SK-N-SH treated with all-trans-retinoic acid at 6 μM for 48 hours (cell line): ENCODE results near the gene PTH1R.
A peak's percentile ranks its signal among the peaks of the same experiment; 100 is the strongest.

Source experiments
- ATAC-seq: fragments of 200-7000 bp; cut with Tn5 transposase; 3 replicates; pipeline ENCODE4 v1.9.1; 2020; ENCODE audit warnings: mild to moderate bottlenecking, moderate library complexity
- ARNTL ChIP-seq: fragments of 450-650 bp; formaldehyde crosslinking; IDR thresholded peaks from 2 replicates; pipeline ENCODE4 v1.5.0; 2020; ENCODE audit warnings: low read depth, mild to moderate bottlenecking, moderate library complexity, borderline replicate concordance
- BACH2 ChIP-seq: fragments of 250-450 bp; sonication (Bioruptor Pico); IDR thresholded peaks from 2 replicates; pipeline ENCODE4 v1.9.0; 2021; ENCODE audit warnings: mild to moderate bottlenecking, borderline replicate concordance
- CSDC2 ChIP-seq: fragments of 250-450 bp; sonication (Bioruptor Pico); IDR thresholded peaks from 2 replicates; pipeline ENCODE4 v1.5.0; 2020; ENCODE audit warnings: mild to moderate bottlenecking, moderate library complexity
- CSRNP3 ChIP-seq: fragments of 250-450 bp; sonication (Bioruptor Pico); IDR thresholded peaks from 2 replicates; pipeline ENCODE4 v1.5.1; 2021; ENCODE audit warnings: mild to moderate bottlenecking, moderate library complexity
- ESRRG ChIP-seq: fragments of 250-450 bp; sonication (Bioruptor Pico); IDR thresholded peaks from 2 replicates; pipeline ENCODE4 v1.6.1; 2021; ENCODE audit warnings: mild to moderate bottlenecking
- GLIS3 ChIP-seq: fragments of 250-450 bp; sonication (Bioruptor Pico); IDR thresholded peaks from 2 replicates; pipeline ENCODE4 v1.5.0; 2020; ENCODE audit warnings: mild to moderate bottlenecking, moderate library complexity
- ISL1 ChIP-seq: fragments of 250-450 bp; sonication (Bioruptor Pico); IDR thresholded peaks from 2 replicates; pipeline ENCODE4 v2.1.2; 2022; ENCODE audit warnings: mild to moderate bottlenecking, moderate library complexity
- OSR1 ChIP-seq: fragments of 250-450 bp; sonication (Bioruptor Pico); IDR thresholded peaks from 2 replicates; pipeline ENCODE4 v1.8.0; 2022; ENCODE audit warnings: moderate library complexity, mild to moderate bottlenecking, inconsistent platforms
- PPARA ChIP-seq: fragments of 250-450 bp; sonication (Bioruptor Pico); IDR thresholded peaks from 2 replicates; pipeline ENCODE4 v1.5.0; 2020; ENCODE audit warnings: mild to moderate bottlenecking, borderline replicate concordance
- RARB ChIP-seq: fragments of 250-450 bp; sonication (Bioruptor Pico); IDR thresholded peaks from 2 replicates; pipeline ENCODE4 v1.8.0; 2021; ENCODE audit warnings: mild to moderate bottlenecking, moderate library complexity
- SNAI2 ChIP-seq: fragments of 250-450 bp; sonication (Bioruptor Pico); IDR thresholded peaks from 2 replicates; pipeline ENCODE4 v1.5.0; 2020; ENCODE audit warnings: mild to moderate bottlenecking, moderate library complexity
- TCF4 ChIP-seq: fragments of 250-450 bp; sonication (Bioruptor Pico); IDR thresholded peaks from 2 replicates; pipeline ENCODE4 v1.8.0; 2021; ENCODE audit warnings: mild to moderate bottlenecking, moderate library complexity, borderline replicate concordance
- TOX ChIP-seq: fragments of 250-450 bp; sonication (Bioruptor Pico); IDR thresholded peaks from 2 replicates; pipeline ENCODE4 v1.8.0; 2021; ENCODE audit warnings: mild to moderate bottlenecking, moderate library complexity, borderline replicate concordance
- TSHZ2 ChIP-seq: fragments of 250-450 bp; sonication (Bioruptor Pico); IDR thresholded peaks from 2 replicates; pipeline ENCODE4 v1.5.0; 2020; ENCODE audit warnings: mild to moderate bottlenecking, moderate library complexity
- ZC3H10 ChIP-seq: fragments of 250-450 bp; sonication (Bioruptor Pico); IDR thresholded peaks from 2 replicates; pipeline ENCODE4 v1.5.1; 2021; ENCODE audit warnings: mild to moderate bottlenecking, moderate library complexity
- ZFP3 ChIP-seq: fragments of 250-450 bp; sonication (Bioruptor Pico); IDR thresholded peaks from 2 replicates; pipeline ENCODE4 v1.5.0; 2020; ENCODE audit warnings: mild to moderate bottlenecking, moderate library complexity
- ZFP30 ChIP-seq: fragments of 450-650 bp; formaldehyde crosslinking; IDR thresholded peaks from 2 replicates; pipeline ENCODE4 v1.5.0; 2022; ENCODE audit warnings: mild to moderate bottlenecking, moderate library complexity
- ZNF565 ChIP-seq: fragments of 450-650 bp; formaldehyde crosslinking; conservative IDR thresholded peaks from 2 replicates; pipeline ENCODE4 v1.5.0; 2020; ENCODE audit warnings: low read depth, mild to moderate bottlenecking, moderate library complexity
- ZNF70 ChIP-seq: fragments of 450-650 bp; formaldehyde crosslinking; IDR thresholded peaks from 2 replicates; pipeline ENCODE4 v1.5.0; 2020; ENCODE audit warnings: mild to moderate bottlenecking, moderate library complexity
- ZNF8 ChIP-seq: fragments of 450-650 bp; formaldehyde crosslinking; IDR thresholded peaks from 2 replicates; pipeline ENCODE4 v1.5.0; 2020; ENCODE audit warnings: mild to moderate bottlenecking, moderate library complexity
- TF ChIP-seq, protein P1 (sequence below): fragments of 250-450 bp; sonication (Bioruptor Pico); IDR thresholded peaks from 2 replicates; pipeline ENCODE4 v1.5.1; 2020; ENCODE audit warnings: low read depth, mild to moderate bottlenecking, moderate library complexity
- TF ChIP-seq, protein P2 (sequence below): fragments of 250-450 bp; sonication (Bioruptor Pico); IDR thresholded peaks from 2 replicates; pipeline ENCODE4 v1.8.0; 2020; ENCODE audit warnings: mild to moderate bottlenecking, moderate library complexity, borderline replicate concordance

Gene PTH1R

DNA sequence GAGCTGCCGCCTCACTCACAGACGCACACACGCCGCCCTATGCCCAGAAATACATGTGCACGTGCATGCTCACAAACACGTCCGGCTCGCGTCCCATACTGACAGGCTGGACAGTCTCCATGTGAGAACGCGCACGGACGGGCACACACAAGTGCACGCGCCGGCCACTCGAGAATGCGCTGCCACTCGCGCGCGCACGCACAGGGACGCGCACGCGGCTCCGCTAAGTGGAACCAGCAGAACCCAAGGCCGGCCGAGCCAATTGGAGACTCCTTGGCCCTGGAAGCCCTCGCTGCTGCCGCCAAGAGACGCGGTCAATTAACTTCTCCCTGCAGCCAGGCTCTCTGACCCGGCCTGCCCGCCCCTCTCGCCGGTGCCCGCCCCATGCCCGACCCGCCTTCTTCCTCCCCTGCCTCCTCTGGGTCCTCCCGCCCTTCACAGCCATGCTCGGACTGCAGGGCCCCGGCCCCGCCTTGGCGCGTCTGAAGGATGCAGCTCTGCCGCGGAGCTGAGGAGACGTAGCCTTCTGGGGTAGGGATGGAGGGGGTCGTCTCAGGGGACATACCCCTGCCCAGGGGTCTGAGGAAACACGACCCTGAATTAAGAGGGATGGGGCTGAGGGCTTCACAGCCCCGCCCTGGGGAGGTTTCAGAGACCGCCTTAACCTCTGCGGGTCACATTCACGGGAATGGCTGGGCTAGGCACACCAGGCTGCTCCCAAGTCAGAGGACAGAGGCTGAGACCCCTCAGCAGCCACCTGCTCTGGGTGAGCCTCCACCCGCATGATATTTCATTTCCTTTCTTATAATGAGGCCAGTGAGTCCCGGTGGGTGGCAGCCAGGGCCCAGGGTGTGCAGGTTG is 15.0 kb downstream of the PTH1R start:
- TF ChIP-seq ZNF565 (CRISPR knock-in tag) (no peak), ISL1 (CRISPR knock-in tag) (no peak), CSDC2 (no peak), ZC3H10 (CRISPR knock-in tag) (no peak), RARB (CRISPR knock-in tag) (no peak), SNAI2 (CRISPR knock-in tag) (no peak), TSHZ2 (CRISPR knock-in tag) (0 out of 2 replicates have a peak, but pooled peaks have one; percentile 48), GLIS3 (no peak), ZFP3 (no peak)
- peak; percentile 84 for ATAC-seq

DNA sequence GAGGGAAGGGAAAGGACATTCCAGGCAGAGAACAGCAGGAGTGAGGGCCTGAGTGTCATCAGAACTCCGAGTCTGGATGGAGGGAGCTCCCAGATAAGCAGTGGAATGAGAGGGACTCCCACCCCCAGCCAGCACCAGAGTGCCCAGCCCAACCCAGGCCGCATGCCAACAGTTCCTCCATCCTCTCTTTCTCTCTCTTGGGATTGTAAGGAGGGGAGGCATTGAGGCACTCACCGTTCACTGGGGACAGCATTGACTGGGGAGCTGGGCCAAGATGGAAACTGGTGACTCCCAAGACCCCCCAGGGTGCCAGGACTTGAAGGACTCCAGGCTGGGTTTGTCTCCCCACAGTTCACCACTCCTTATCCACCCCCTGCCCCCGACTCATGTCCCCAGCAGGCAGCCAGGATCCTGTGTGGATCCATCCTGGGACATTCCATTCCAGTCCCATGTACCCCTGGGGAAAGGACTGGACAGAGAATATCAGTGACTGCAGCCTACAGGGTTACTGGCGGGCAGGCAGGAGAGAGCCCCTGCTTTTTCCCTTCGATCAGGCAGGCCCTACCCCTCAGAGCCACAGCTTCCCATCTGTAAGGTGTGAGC is 15.7 kb downstream of the PTH1R start:
- no peak for ATAC-seq
- no peak for TF ChIP-seq CSRNP3 (CRISPR knock-in tag)
- TF ChIP-seq PPARA: no peak
- TF ChIP-seq, protein P1, sequence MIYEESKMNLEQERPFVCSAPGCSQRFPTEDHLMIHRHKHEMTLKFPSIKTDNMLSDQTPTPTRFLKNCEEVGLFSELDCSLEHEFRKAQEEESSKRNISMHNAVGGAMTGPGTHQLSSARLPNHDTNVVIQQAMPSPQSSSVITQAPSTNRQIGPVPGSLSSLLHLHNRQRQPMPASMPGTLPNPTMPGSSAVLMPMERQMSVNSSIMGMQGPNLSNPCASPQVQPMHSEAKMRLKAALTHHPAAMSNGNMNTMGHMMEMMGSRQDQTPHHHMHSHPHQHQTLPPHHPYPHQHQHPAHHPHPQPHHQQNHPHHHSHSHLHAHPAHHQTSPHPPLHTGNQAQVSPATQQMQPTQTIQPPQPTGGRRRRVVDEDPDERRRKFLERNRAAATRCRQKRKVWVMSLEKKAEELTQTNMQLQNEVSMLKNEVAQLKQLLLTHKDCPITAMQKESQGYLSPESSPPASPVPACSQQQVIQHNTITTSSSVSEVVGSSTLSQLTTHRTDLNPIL (CRISPR knock-in tag): no peak
- TF ChIP-seq OSR1 (CRISPR knock-in tag): no peak
- no peak for TF ChIP-seq ISL1 (CRISPR knock-in tag)
- TF ChIP-seq SNAI2 (CRISPR knock-in tag): no peak
- no peak for TF ChIP-seq ZFP30 (CRISPR knock-in tag)
- no peak for TF ChIP-seq ZNF70 (CRISPR knock-in tag)
- no peak for TF ChIP-seq TOX
- TF ChIP-seq ZNF8 (CRISPR knock-in tag): no peak
- TF ChIP-seq ARNTL (CRISPR knock-in tag): no peak
- TF ChIP-seq GLIS3: no peak
- TF ChIP-seq ZC3H10 (CRISPR knock-in tag): no peak
- no peak for TF ChIP-seq ZNF565 (CRISPR knock-in tag)
- TF ChIP-seq RARB (CRISPR knock-in tag): no peak
- no peak for TF ChIP-seq CSDC2

DNA sequence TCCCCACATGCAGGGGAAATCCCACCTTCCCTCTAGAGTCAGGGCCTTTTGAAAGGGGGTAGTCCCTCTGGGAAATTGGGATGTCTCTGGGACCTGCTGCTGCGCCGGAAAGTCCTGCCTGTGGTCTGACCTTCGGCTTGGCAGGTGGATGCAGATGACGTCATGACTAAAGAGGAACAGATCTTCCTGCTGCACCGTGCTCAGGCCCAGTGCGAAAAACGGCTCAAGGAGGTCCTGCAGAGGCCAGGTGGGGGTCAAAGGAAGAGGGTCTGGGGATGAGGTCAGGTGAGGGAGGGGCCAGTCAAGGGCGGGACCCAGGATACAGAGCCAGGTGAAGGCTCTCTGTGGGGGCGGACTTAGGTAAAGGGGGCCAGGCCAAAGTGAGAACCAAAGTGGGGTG is 16.2 kb downstream of the PTH1R start:
- no peak for ATAC-seq
- no peak for TF ChIP-seq TOX
- TF ChIP-seq PPARA: no peak
- TF ChIP-seq SNAI2 (CRISPR knock-in tag): no peak
- no peak for TF ChIP-seq CSRNP3 (CRISPR knock-in tag)
- no peak for TF ChIP-seq RARB (CRISPR knock-in tag)
- no peak for TF ChIP-seq GLIS3
- TF ChIP-seq, protein P2, sequence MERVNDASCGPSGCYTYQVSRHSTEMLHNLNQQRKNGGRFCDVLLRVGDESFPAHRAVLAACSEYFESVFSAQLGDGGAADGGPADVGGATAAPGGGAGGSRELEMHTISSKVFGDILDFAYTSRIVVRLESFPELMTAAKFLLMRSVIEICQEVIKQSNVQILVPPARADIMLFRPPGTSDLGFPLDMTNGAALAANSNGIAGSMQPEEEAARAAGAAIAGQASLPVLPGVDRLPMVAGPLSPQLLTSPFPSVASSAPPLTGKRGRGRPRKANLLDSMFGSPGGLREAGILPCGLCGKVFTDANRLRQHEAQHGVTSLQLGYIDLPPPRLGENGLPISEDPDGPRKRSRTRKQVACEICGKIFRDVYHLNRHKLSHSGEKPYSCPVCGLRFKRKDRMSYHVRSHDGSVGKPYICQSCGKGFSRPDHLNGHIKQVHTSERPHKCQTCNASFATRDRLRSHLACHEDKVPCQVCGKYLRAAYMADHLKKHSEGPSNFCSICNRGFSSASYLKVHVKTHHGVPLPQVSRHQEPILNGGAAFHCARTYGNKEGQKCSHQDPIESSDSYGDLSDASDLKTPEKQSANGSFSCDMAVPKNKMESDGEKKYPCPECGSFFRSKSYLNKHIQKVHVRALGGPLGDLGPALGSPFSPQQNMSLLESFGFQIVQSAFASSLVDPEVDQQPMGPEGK (CRISPR knock-in tag): no peak
- no peak for TF ChIP-seq TSHZ2 (CRISPR knock-in tag)
- TF ChIP-seq ISL1 (CRISPR knock-in tag): no peak
- no peak for TF ChIP-seq ZNF70 (CRISPR knock-in tag)
- no peak for TF ChIP-seq ESRRG (CRISPR knock-in tag)
- no peak for TF ChIP-seq OSR1 (CRISPR knock-in tag)
- no peak for TF ChIP-seq ZNF8 (CRISPR knock-in tag)
- TF ChIP-seq TCF4 (CRISPR knock-in tag): no peak
- TF ChIP-seq ZFP30 (CRISPR knock-in tag): no peak
- TF ChIP-seq ZNF565 (CRISPR knock-in tag): no peak
- TF ChIP-seq ZC3H10 (CRISPR knock-in tag): no peak
- TF ChIP-seq BACH2 (CRISPR knock-in tag): no peak
- TF ChIP-seq, all 23 proteins: peak for 0
